Measurements from ENCODE around the gene KRT83.

- TF ChIP-seq CTCF (conservative IDR thresholded peaks at IDR 0.05) (no peak), EZH2 (IDR thresholded peaks at IDR 0.05; ENCODE audit: low read depth) (no peak)
These were observed 13.1 kb downstream of the KRT83 start for GRCh38 chr12:52307836-52308805.

Measured in PC-9 (cell line).